Pancreas (tissue), 10 donors: ENCODE measurements around the gene LAMA5. TPM values are rescaled to one million over a fixed set of nuclear protein-coding genes. Genes with fewer than 3 reads are reported as not detected.

Experiments
- ATAC-seq, 4 donors: fragments of 200-7000 bp; cut with Tn5 transposase; one replicate each; pipeline versions ENCODE4 v1.8.0 to v1.9.1; 2020; ENCODE audit warnings: mild to moderate bottlenecking in 4 of 4, moderate library complexity in 4 of 4
- DNase-seq, 6 donors: peaks; one replicate each; pipeline ENCODE4 v3.0.0-alpha.2; 2020
- FAIRE-seq: peaks from 2 replicates; lab custom pipeline; 2012; peaks lifted over from hg19 to GRCh38; lab: Jason Lieb, UNC
- H3K27ac ChIP-seq, 4 donors: fragments of 200-600 bp; sonication (generic); 1 replicate in 3 of 4; 2 replicates in 1 of 4; pipeline versions ENCODE4 v1.5.0 to v1.8.0; 2020
- H3K27me3 ChIP-seq, 4 donors: fragments of 200-600 bp; one replicate each; pipeline ENCODE4 v1.8.0; 2021
- H3K36me3 ChIP-seq, 3 donors: fragments of 200-600 bp; sonication (generic) in 1 of 3; one replicate each; pipeline versions ENCODE4 v1.5.0 to v1.8.0; 2020 to 2021
- H3K4me1 ChIP-seq, 3 donors: fragments of 200-600 bp; one replicate each; pipeline ENCODE4 v1.8.0; 2021
- H3K4me3 ChIP-seq, 4 donors: fragments of 200-600 bp; sonication (generic) in 2 of 4; one replicate each; pipeline versions ENCODE4 v1.5.0 to v1.8.0; 2020 to 2021
- H3K9me3 ChIP-seq, 4 donors: fragments of 200-600 bp; one replicate each; pipeline ENCODE4 v1.8.0; 2021
- CTCF ChIP-seq, 4 donors: fragments of 200-600 bp; sonication (generic) in 3 of 4; IDR thresholded peaks; one replicate each; pipeline versions ENCODE4 v1.5.0 to v1.8.0; 2021; ENCODE audit warnings: antibody characterized with exemption in 4 of 4
- WGBS, 2 donors: extraction: QIAGEN DNeasy Blood & Tissue Kit; methylation state at CpG; one replicate each; pipeline ENCODE4 v1.1.7; 2013; 5-methylcytosine and 5-hydroxymethylcytosine counted together
- intact Hi-C, 3 donors: fragments of 100-400 bp; cut with DNase I; formaldehyde crosslinking; loops; one replicate each; pipeline versions ENCODE4 v1.11.1 to v1.14.2; 2022
- polyA plus RNA-seq, 2 donors: library from polyadenylated mRNA; stranded (reverse); fragments of 200-250 nt; gene quantifications; one replicate each; pipeline ENCODE4 v1.2.3, GENCODE V29; 2013
- total RNA-seq, 6 donors: library from RNA; stranded (reverse); fragmentation: NEBNext Ultra II Directional in 4 of 6; extraction: Animal tissue kit (Norgen Biotek cat#: 25700) in 4 of 6; gene quantifications; one replicate each; pipeline versions ENCODE4 v1.2.1 to v1.2.4, GENCODE V29; 2021 to 2023
- donor health status: healthy with polysubstance abuse.
- donor health status: DM: no; HTN: no; CAD: no; lungs with moderate emphysema.
- donor health status: DM: no; HTN: no; CAD: no.
- donor health status: control.
- donor health status: control.
- donor health status: Bipolar disorder and iron deficiency.
- donor health status: DM: yes; HTN: yes; CAD: no.
- donor health status: DM: no; HTN: no; CAD: no.
- donor health status: DM: no; HTN: no; CAD: no.
- donor health status: DM: yes; HTN: yes; CAD: no.

The LAMA5 gene
- total and polyA plus RNA-seq, 8 donors = 43.6 to 344 (median 62.2) TPM

GRCh38 chr20:62299666-62300236 is 67.4 kb downstream of the LAMA5 start:
- no peak for TF ChIP-seq CTCF (IDR thresholded peaks at IDR 0.05)
- intact Hi-C loops = no loop called here
- Histone ChIP-seq H3K27me3 (no peaks in the 10 kb centered on the region), H3K27ac (no peak overlapping the region), H3K4me1 (peaks cover 16 to 18% (median 18%) of the 10 kb centered on the region in 3 donors), H3K9me3 (no peaks in the 10 kb centered on the region), H3K36me3 (peaks cover 0 to 9% (median 5%) of the 10 kb centered on the region in 3 donors), H3K4me3 (no peak overlapping the region)
- ATAC-seq = no peak
- 79 to 87% methylated on average over 12 of the region's 12 CpGs for WGBS, 2 donors
- FAIRE-seq = no peak
- DNase-seq = peak in 1 of 6 donors; percentile 34

- H3K36me3 ChIP-seq = peaks cover 0 to 13% (median 5%) of the 10 kb centered on the region in 3 donors
- no peak overlapping the region for H3K4me3 ChIP-seq
- DNase-seq (peak in 2 of 6 donors; percentile 51 to 78), ATAC-seq (no peak), FAIRE-seq (no peak)
- TF ChIP-seq CTCF (IDR thresholded peaks at IDR 0.05) = no peak
- peaks cover 10 to 16% (median 16%) of the 10 kb centered on the region in 3 donors for H3K4me1 ChIP-seq
- no peaks in the 10 kb centered on the region for H3K27me3 ChIP-seq
- peak overlapping the region in 2 of 4 donors; percentile 5 to 74 for H3K27ac ChIP-seq
- intact Hi-C loops = no loop called here
- 88 to 91% methylated on average over 33 of the region's 33 CpGs for WGBS, 2 donors
- H3K9me3 ChIP-seq = no peaks in the 10 kb centered on the region
These were observed 68.4 kb downstream of the LAMA5 start for GRCh38 chr20:62298577-62299249.

GRCh38 chr20:62297449-62298227 is 69.5 kb downstream of the LAMA5 start:
- no peak for FAIRE-seq
- peak overlapping the region; percentile 16 to 74 (median 64) for H3K27ac ChIP-seq
- intact Hi-C loops = no loop called here
- ATAC-seq = peak in 2 of 4 donors; percentile 2 to 17
- H3K9me3 ChIP-seq = no peaks in the 10 kb centered on the region
- H3K27me3 ChIP-seq = no peaks in the 10 kb centered on the region
- peak in 5 of 6 donors; percentile 65 to 85 (median 81) for DNase-seq
- no peak overlapping the region for H3K4me3 ChIP-seq
- H3K4me1 ChIP-seq = peaks cover 10 to 16% (median 16%) of the 10 kb centered on the region in 3 donors
- 51 to 52% methylated on average over 29 of the region's 29 CpGs for WGBS, 2 donors
- H3K36me3 ChIP-seq = peaks cover 0 to 13% (median 5%) of the 10 kb centered on the region in 3 donors
- TF ChIP-seq CTCF (IDR thresholded peaks at IDR 0.05) = no peak

DNA sequence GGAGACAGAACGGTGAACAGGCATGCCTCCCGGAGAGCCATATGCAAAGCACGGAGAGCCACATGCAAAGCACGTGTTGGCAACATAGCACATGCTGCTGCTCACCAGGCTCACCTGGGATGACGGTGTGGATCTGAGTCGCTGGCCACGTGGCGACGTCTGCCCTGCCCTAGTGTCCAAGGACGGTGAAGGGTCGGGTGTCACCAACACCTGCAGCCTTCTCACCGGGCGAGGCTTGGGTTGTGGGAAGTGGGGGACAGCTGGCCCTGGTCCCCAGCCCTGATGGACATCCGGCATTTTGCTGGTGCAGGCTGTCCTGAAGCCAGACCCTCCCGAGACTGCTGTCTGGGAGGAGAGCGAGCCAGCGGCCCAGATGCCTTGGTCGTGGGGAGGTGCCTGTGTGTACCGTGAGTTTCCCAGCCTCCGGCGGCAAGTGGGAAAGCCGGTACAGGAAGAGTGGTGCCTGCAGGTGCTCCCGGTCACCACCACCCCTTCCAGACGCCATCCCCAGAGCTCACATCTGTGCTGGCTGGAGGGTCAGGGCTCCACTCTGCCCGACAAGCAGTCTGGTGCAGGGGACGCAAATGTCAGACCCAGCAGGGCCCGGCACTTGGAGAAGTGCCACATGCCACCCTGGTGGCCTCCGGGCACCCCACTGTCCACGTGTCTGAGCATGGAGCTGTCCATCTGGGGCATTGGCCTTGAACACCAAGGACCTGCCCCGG is 70.2 kb downstream of the LAMA5 start:
- Histone ChIP-seq H3K27me3 (no peaks in the 10 kb centered on the region), H3K9me3 (no peaks in the 10 kb centered on the region), H3K36me3 (peaks cover 0 to 17% (median 5%) of the 10 kb centered on the region in 3 donors), H3K4me1 (peaks cover 10 to 16% (median 16%) of the 10 kb centered on the region in 3 donors), H3K4me3 (no peak overlapping the region), H3K27ac (peak overlapping the region; percentile 16 to 74 (median 64))
- WGBS, 2 donors = 41 to 46% methylated on average over 30 of the region's 30 CpGs
- intact Hi-C loops = no loop called here
- TF ChIP-seq CTCF (IDR thresholded peaks at IDR 0.05) = no peak
- peak; percentile 76 to 83 (median 81) for ATAC-seq
- FAIRE-seq = no peak
- peak; percentile 82 to 97 (median 96) for DNase-seq
